GM18951 (cell line): ENCODE measurements around the gene SEMA7A.

Source experiments
- POLR2A ChIP-seq: IDR thresholded peaks from 4 replicates; pipeline ENCODE4 v1.6.1; 2011; ENCODE audit warnings: mild to moderate bottlenecking; ENCODE audit not compliant: insufficient read length, insufficient read depth; ENCODE audit errors: extremely low read depth
- in situ Hi-C: fragments of 300-500 bp; cut with MboI; formaldehyde crosslinking; loops from one replicate; pipeline ENCODE4 v1.12.0; 2022; ENCODE audit warnings: low sequenced_read_pairs, mixed read lengths, inconsistent platforms; ENCODE audit not compliant: unreplicated experiment

The SEMA7A gene

GRCh38 chr15:74445816-74446763, 12.3 kb upstream of the SEMA7A start:
- TF ChIP-seq POLR2A = no peak
- in situ Hi-C loops = no loop called here

- in situ Hi-C loops = loop anchor here (5.0 kb wide), 1 partner anchor 62 kb away; no protein-coding TSS in a partner anchor
- no peak for TF ChIP-seq POLR2A
These were observed 10.6 kb upstream of the SEMA7A start for GRCh38 chr15:74444106-74445062.

GRCh38 chr15:74443100-74443909, 9.5 kb upstream of the SEMA7A start:
- no peak for TF ChIP-seq POLR2A
- in situ Hi-C loops = loop anchor here (5.0 kb wide), 1 partner anchor 61 kb away; no protein-coding TSS in a partner anchor

DNA sequence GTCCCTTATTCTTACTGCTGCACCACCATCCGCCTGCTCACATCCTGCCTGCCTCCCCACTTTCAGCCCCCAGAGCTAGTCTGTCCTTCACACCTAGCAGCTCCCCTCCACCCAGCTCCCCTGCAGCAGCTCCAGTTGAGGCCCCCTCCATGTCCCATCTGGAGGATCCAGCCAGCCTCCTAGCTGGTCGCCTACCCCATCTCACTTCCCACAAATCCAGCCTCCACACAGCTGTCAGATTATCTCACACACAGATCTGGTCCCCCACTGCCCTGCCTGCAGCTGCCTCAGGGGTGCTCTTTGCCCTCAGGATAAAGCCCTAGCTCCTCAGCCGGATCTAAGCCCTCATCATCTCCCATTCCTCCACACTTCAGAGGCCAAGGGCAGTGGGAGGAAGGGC, 8.8 kb upstream of the SEMA7A start:
- no peak for TF ChIP-seq POLR2A
- in situ Hi-C loops = loop anchor here (5.0 kb wide), 1 partner anchor 60 kb away; no protein-coding TSS in a partner anchor

- in situ Hi-C loops = loop anchor here (5.0 kb wide), 1 partner anchor 60 kb away; no protein-coding TSS in a partner anchor
- TF ChIP-seq POLR2A = no peak
These were observed 8.3 kb upstream of the SEMA7A start for GRCh38 chr15:74442063-74442462.

- no peak for TF ChIP-seq POLR2A
- in situ Hi-C loops = loop anchor here (5.0 kb wide), 1 partner anchor 59 kb away; no protein-coding TSS in a partner anchor
These were observed 7.6 kb upstream of the SEMA7A start for GRCh38 chr15:74441248-74441941.

DNA sequence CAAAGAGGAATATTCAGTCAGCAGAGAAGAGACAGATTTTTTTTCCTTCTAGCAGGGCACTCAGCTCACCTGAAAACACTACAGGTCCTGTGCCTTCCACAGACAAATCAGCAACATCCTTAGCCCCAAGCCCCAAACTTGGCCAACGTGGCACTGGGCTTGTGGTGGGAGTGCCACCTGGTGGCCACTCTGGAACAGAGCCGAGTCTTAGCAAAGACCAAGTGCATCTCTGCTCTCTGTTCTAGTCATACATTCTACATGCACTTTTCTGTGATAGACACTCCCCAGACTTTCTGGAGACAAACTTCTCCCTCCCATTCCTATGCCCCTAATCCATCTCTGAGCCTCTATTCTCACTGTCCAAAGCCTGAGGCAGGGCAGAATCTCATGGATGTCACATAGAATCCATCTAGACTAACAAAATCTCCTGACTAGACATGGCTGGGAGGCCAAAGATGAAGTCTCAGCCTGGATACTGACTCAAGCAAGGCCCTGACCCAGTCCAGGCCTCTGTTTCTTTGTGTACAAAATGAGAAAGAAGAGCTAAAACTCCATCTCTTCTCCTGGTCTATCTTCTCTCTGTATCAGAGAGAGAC, 5.1 kb upstream of the SEMA7A start:
- TF ChIP-seq POLR2A = no peak
- in situ Hi-C loops = no loop called here

DNA sequence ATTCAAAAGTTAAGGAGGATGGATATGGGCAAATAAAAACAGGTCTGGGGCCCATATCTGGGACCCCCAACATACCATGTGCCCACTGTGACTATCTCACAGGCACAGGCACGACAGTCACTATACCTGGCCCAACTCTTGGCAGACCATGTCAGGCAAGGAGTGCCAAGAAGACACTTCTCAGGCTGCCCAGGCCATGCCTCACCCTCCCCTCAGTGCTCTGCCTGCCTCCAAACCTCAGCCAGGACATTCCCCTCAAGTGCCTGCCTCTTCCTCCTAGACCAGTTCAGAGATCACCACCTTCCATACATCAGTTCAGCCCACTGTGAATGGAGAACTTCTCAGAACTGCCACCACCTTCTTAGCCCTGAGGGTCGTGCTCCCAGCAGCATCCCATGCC, 4.4 kb upstream of the SEMA7A start:
- in situ Hi-C loops = no loop called here
- no peak for TF ChIP-seq POLR2A

GRCh38 chr15:74434263-74435136, 742 bp upstream of the SEMA7A start:
- no peak for TF ChIP-seq POLR2A
- in situ Hi-C loops = no loop called here

DNA sequence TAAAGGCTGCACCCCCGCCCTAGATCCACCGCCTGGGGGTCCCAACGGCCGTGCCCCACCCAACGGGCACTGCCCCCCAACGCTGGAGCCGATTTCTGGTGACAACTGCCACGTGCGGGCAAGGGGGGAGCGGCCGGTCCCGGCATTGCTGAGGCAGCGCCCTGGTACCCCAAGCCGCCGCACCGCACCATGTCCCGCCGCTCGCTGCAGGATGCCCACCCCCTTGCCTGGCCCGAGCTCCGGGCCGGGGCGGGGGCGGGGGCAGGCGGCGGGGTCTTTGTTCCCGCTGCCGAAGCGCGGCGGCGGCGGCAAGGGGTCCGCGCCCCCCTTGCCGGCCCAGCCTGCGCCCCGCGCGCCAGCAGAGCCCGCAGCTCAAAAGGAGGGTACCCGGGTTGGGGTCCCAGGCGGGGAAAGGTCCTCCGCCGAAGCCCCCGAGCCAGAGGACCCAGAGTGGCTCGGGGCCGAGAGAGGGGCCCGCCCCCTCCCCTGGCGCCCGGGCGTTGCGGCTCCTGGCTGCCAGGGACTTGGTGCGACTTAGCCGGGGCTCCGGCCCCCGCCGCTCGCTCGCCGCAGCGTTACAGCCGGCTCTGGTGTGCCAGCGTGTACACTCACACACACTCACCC, 678 bp downstream of the SEMA7A start:
- no peak for TF ChIP-seq POLR2A
- in situ Hi-C loops = no loop called here
